Hepatocyte (in vitro differentiated cells): ENCODE results near the gene DEFB131B.
"Not testable (repeated sequence)": the region's sequence is repeated elsewhere in the genome, so short reads cannot be mapped to it uniquely, and the experiment has no call there.

ENCODE experiments used
- CTCF ChIP-seq: fragments of 200-600 bp; sonication (generic); IDR thresholded peaks from 2 replicates; pipeline ENCODE4 v1.5.1; 2016; ENCODE audit warnings: antibody characterized with exemption, mild to moderate bottlenecking; ENCODE audit not compliant: poor library complexity
- EZH2 ChIP-seq: fragments of 200-600 bp; sonication (generic); IDR thresholded peaks from 2 replicates; pipeline ENCODE4 v1.6.1; 2016; ENCODE audit warnings: antibody characterized with exemption, mild to moderate bottlenecking, borderline replicate concordance
- EZH2phosphoT487 ChIP-seq: fragments of 200-600 bp; sonication (generic); IDR thresholded peaks from one replicate; pipeline ENCODE4 v1.6.1; 2018; ENCODE audit warnings: antibody characterized with exemption, mild to moderate bottlenecking, low read depth, moderate library complexity; ENCODE audit not compliant: unreplicated experiment, severe bottlenecking

- not testable (repeated sequence) for TF ChIP-seq EZH2, CTCF, EZH2phosphoT487
These were observed 32.5 kb downstream of the DEFB131B start for GRCh38 chr11:71910775-71911174.
